ENCODE measurements around the gene VSNL1. TPM values are rescaled to one million over a fixed set of nuclear protein-coding genes. Genes with fewer than 3 reads are reported as not detected.
A peak's percentile ranks its signal among the peaks of the same experiment; 100 is the strongest.

Gene VSNL1
- total and polyA plus RNA-seq, 2 experiments from 2014 or later = 3.9 to 4.1 TPM

DNA sequence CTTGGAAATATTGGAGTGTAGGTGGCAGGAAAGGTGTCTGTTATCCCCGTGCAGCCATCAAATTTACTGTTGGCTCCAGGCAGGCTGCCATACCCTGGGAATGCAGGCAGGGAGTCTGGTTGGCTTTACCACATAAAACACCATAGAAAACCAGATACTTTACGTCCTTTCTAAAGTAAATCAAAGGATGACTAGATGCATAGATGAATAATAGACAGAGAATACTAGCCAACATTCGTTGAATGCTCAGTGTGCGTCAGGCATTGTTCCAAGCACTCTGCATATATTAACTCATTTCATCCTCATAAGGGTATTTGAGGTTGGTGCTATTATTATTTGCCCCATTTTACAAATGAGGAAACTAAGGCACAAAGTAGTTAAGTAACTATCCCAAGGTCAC lies 65.2 kb downstream of the VSNL1 start:
- Histone ChIP-seq H3K4me1 (ENCODE audit: low read depth) (peaks cover 30% of the 10 kb centered on the region), H3K4me3 (no peak overlapping the region), H3K27ac (no peak overlapping the region), H3K9me3 (ENCODE audit: low read depth) (no peaks in the 10 kb centered on the region), H3K36me3 (no peaks in the 10 kb centered on the region), H3K27me3 (no peaks in the 10 kb centered on the region)
- TF ChIP-seq, protein P1, sequence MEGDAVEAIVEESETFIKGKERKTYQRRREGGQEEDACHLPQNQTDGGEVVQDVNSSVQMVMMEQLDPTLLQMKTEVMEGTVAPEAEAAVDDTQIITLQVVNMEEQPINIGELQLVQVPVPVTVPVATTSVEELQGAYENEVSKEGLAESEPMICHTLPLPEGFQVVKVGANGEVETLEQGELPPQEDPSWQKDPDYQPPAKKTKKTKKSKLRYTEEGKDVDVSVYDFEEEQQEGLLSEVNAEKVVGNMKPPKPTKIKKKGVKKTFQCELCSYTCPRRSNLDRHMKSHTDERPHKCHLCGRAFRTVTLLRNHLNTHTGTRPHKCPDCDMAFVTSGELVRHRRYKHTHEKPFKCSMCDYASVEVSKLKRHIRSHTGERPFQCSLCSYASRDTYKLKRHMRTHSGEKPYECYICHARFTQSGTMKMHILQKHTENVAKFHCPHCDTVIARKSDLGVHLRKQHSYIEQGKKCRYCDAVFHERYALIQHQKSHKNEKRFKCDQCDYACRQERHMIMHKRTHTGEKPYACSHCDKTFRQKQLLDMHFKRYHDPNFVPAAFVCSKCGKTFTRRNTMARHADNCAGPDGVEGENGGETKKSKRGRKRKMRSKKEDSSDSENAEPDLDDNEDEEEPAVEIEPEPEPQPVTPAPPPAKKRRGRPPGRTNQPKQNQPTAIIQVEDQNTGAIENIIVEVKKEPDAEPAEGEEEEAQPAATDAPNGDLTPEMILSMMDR (IDR thresholded peaks at IDR 0.05; ENCODE audit: low read depth, low read length) = no peak
- DNase-seq (ENCODE audit: low read depth in 1 of 2, low spot score in 1 of 2) = no peak

DNA sequence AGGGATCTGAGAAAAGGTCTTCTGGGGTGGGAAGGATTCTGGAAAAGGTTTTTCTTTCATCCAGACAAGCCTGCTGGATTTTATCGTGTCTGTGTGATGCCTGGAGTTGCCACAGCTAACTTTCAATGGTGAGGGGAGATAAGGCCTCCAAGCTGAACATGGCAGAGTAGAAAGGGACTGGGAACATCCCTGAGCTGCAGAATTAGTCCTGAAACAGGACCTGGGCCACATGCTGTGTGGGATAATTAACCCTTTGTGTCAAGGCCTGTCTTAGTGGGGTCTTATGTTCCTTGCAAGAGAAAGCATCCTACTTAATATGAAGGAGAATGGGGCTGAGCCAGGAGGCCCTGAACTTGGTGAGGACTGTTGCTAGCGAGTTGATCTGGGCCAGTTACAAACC lies 66.4 kb downstream of the VSNL1 start:
- Histone ChIP-seq H3K4me1 (ENCODE audit: low read depth) (peaks cover 32% of the 10 kb centered on the region), H3K27me3 (no peaks in the 10 kb centered on the region), H3K9me3 (ENCODE audit: low read depth) (no peaks in the 10 kb centered on the region), H3K36me3 (no peaks in the 10 kb centered on the region), H3K4me3 (no peak overlapping the region), H3K27ac (no peak overlapping the region)
- DNase-seq (ENCODE audit: low read depth in 1 of 2, low spot score in 1 of 2) = no peak
- TF ChIP-seq, protein P1 (IDR thresholded peaks at IDR 0.05; ENCODE audit: low read depth, low read length) = no peak

DNA sequence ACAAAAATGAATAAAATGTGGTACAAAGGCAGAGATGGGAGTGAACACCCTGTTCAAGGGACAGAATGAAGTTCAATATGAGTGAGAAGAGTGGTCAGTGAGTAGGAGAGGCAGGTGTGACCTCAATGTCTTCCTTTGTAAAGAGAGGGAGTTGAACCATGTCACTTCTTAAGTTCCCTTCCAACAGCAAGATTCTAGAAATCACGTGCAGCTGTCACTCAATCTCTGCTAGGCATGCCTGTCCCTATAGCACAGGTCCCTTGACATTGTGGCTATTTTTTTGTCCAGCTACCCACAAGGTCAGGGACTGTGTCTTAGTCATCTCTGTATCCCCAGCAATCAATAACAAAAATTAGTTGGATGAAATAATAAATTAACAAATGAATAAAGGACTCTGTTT lies 66.9 kb downstream of the VSNL1 start:
- TF ChIP-seq, protein P1 (IDR thresholded peaks at IDR 0.05; ENCODE audit: low read depth, low read length) = no peak
- no peak for DNase-seq (ENCODE audit: low read depth in 1 of 2, low spot score in 1 of 2)
- no peaks in the 10 kb centered on the region for H3K36me3 ChIP-seq
- H3K4me3 ChIP-seq = no peak overlapping the region
- H3K27ac ChIP-seq = no peak overlapping the region
- H3K4me1 ChIP-seq (ENCODE audit: low read depth) = peaks cover 32% of the 10 kb centered on the region
- no peaks in the 10 kb centered on the region for H3K27me3 ChIP-seq
- no peaks in the 10 kb centered on the region for H3K9me3 ChIP-seq (ENCODE audit: low read depth)

DNA sequence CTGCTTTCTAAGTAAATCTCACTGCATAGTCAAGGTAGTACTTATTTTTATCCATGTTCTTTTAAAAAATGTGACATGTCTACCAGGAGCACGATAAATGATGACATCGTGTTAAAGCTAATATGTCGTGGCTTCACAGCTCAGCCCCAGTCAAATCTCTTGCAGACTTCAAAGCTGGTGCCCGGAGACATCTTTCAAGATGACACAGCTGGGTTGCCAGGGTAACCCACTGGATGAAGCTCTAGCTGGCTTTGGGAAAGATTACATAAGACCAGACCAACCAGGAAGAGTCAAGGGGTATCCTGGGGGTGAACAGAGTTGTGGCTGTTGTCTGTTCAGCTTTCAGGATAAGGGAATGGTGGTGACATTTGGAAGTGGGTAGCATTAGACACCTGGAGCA lies 67.8 kb downstream of the VSNL1 start:
- no peak for DNase-seq (ENCODE audit: low read depth in 1 of 2, low spot score in 1 of 2)
- TF ChIP-seq, protein P1 (IDR thresholded peaks at IDR 0.05; ENCODE audit: low read depth, low read length) = no peak

DNA sequence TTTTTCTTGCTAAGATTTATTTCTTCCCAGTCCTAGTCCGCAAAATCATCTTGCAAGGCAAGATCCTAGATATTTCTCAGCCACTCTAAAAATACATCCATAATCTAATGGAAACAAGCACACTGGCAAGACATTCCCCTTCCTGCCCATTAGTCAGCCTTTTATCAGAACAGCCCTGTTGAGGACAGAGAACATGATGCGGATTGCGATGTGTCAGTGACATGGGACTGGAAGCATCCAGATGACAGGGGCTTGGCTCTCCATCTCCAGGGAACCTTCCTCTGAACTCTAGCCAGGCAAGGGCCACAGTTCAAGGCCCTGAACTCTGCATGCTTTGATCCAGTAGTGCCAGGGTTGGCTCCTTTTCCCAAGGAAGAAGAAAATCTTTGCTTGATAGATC lies 70.0 kb downstream of the VSNL1 start:
- peak; percentile 13 to 61 for DNase-seq (ENCODE audit: low read depth in 1 of 2, low spot score in 1 of 2)
- Histone ChIP-seq H3K27me3 (no peaks in the 10 kb centered on the region), H3K4me3 (no peak overlapping the region), H3K9me3 (ENCODE audit: low read depth) (no peaks in the 10 kb centered on the region), H3K27ac (no peak overlapping the region), H3K36me3 (no peaks in the 10 kb centered on the region), H3K4me1 (ENCODE audit: low read depth) (peaks cover 32% of the 10 kb centered on the region)
- TF ChIP-seq, protein P1 (IDR thresholded peaks at IDR 0.05; ENCODE audit: low read depth, low read length) = no peak

More for the DNA sequence above, 67.8 kb downstream of the VSNL1 start:
- Histone ChIP-seq H3K4me1 (ENCODE audit: low read depth) (peaks cover 32% of the 10 kb centered on the region), H3K27ac (no peak overlapping the region), H3K36me3 (no peaks in the 10 kb centered on the region), H3K4me3 (no peak overlapping the region), H3K9me3 (ENCODE audit: low read depth) (no peaks in the 10 kb centered on the region), H3K27me3 (no peaks in the 10 kb centered on the region)

DNA sequence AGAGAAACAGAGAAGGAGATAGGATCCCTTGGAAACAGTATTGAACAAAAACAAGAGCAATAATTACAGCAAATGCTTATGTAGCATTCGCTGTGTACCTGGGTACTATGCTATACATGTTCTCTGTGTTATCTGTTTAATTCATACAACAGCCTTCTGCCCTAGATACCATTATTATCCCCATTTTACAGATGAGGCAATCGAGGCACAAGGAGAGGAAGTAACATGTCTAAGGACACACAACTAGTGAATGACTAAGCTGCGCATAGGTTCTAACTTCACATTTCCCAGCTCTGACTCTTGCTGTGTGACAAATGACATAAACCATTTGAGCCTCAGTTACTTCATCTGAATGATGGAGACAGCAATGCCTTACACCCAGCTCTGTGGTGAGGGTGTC lies 70.5 kb downstream of the VSNL1 start:
- Histone ChIP-seq H3K36me3 (no peaks in the 10 kb centered on the region), H3K4me1 (ENCODE audit: low read depth) (peaks cover 32% of the 10 kb centered on the region), H3K27ac (no peak overlapping the region), H3K4me3 (no peak overlapping the region), H3K27me3 (no peaks in the 10 kb centered on the region), H3K9me3 (ENCODE audit: low read depth) (no peaks in the 10 kb centered on the region)
- TF ChIP-seq, protein P1 (IDR thresholded peaks at IDR 0.05; ENCODE audit: low read depth, low read length) = no peak
- no peak for DNase-seq (ENCODE audit: low read depth in 1 of 2, low spot score in 1 of 2)

Data from cardiac muscle cell (in vitro differentiated cells and primary cell).